Endothelial cell of umbilical vein (primary cell): ENCODE data around the gene TAF4B. TPM values are rescaled to one million over a fixed set of nuclear protein-coding genes. Genes with fewer than 3 reads are reported as not detected.

ENCODE experiments used
- BruUV-seq: library from RNA; stranded (reverse); fragments of 400-500 nt; replicated peaks from 2 replicates; lab custom pipeline; 2021; lab: Mats Ljungman, UMichigan
- CTCF ChIA-PET: fragments of 300-600, 350-600 bp; sonication (Branson Sonifier 250); formaldehyde crosslinking; loops from one replicate; lab custom pipeline; 2021; ENCODE audit warnings: antibody characterized with exemption, inconsistent platforms; lab: Charles Lee
- POLR2A ChIA-PET: fragments of 300-600, 350-600 bp; sonication (Branson Sonifier 250); formaldehyde crosslinking; loops from one replicate; lab custom pipeline; 2021; ENCODE audit warnings: antibody characterized with exemption, inconsistent platforms; lab: Charles Lee
- DNase-seq: peaks from one replicate; pipeline ENCODE4 v3.0.0-alpha.2; 2011; ENCODE audit warnings: low read depth, low spot score
- FAIRE-seq: peaks from 2 replicates; lab custom pipeline; 2011; peaks lifted over from hg19 to GRCh38; lab: Jason Lieb, UNC
- H2AFZ ChIP-seq: 2 replicates; pipeline ENCODE4 v1.6.0; 2012; ENCODE audit warnings: low read depth, low read length, control low read depth, inconsistent platforms
- H3K27ac ChIP-seq: 2 replicates; pipeline ENCODE4 v1.5.1; 2011; ENCODE audit warnings: low read depth, mild to moderate bottlenecking, control low read depth, low read length, moderate library complexity; ENCODE audit not compliant: insufficient read depth
- H3K27me3 ChIP-seq, 2 experiments: 2 replicates each; pipeline versions ENCODE4 v1.6.0 to v1.6.1; 2011; ENCODE audit warnings: low read length in 2 of 2, mixed read lengths in 1 of 2; ENCODE audit not compliant: control insufficient read depth in 2 of 2, insufficient read depth in 2 of 2
- H3K36me3 ChIP-seq, 2 experiments: 2 replicates in 1 of 2; 3 replicates in 1 of 2; pipeline ENCODE4 v1.5.1; 2011; ENCODE audit warnings: low read length in 2 of 2, mild to moderate bottlenecking in 1 of 2, moderate library complexity in 1 of 2; ENCODE audit not compliant: control insufficient read depth in 2 of 2, insufficient read depth in 2 of 2; ENCODE audit errors: extremely low read depth in 1 of 2
- H3K4me1 ChIP-seq: 3 replicates; pipeline ENCODE4 v1.5.1; 2011; ENCODE audit warnings: mild to moderate bottlenecking, low read length; ENCODE audit not compliant: control insufficient read depth, insufficient read depth; ENCODE audit errors: extremely low read depth
- H3K4me2 ChIP-seq: 2 replicates; pipeline ENCODE4 v1.6.1; 2011; ENCODE audit warnings: low read length, control low read depth, mixed read lengths; ENCODE audit not compliant: insufficient read depth
- H3K4me3 ChIP-seq, 3 experiments: fragments of 200-600 bp in 1 of 3; sonication (generic), shearing (Covaris generic) in 1 of 3; replicated peaks in 1 of 3; 2 replicates each; pipeline ENCODE4 v1.5.1; 2011 to 2016; ENCODE audit warnings: control low read depth in 3 of 3, low read length in 3 of 3, mild to moderate bottlenecking in 2 of 3, inconsistent platforms in 1 of 3, low read depth in 1 of 3, moderate library complexity in 1 of 3; ENCODE audit not compliant: insufficient read depth in 1 of 3
- H3K79me2 ChIP-seq: 2 replicates; pipeline ENCODE4 v1.6.0; 2012; ENCODE audit warnings: low read length, inconsistent platforms; ENCODE audit not compliant: control insufficient read depth, insufficient read depth
- H3K9ac ChIP-seq: replicated peaks from 2 replicates; pipeline ENCODE3; 2011; ENCODE audit warnings: low read length, control low read depth; ENCODE audit not compliant: insufficient read depth; ENCODE audit errors: extremely low read depth
- H3K9me1 ChIP-seq: replicated peaks from 3 replicates; pipeline ENCODE4 v1.6.0; 2011; ENCODE audit warnings: mild to moderate bottlenecking, low read length; ENCODE audit not compliant: control insufficient read depth, insufficient read depth; ENCODE audit errors: extremely low read depth
- H3K9me3 ChIP-seq: replicated peaks from 2 replicates; pipeline ENCODE4 v1.5.1; 2012; ENCODE audit warnings: low read length, inconsistent platforms; ENCODE audit not compliant: control insufficient read depth, insufficient read depth
- H4K20me1 ChIP-seq: replicated peaks from 2 replicates; pipeline ENCODE3; 2011; ENCODE audit warnings: mild to moderate bottlenecking, low read length; ENCODE audit not compliant: control insufficient read depth, insufficient read depth; ENCODE audit errors: extremely low read depth
- CTCF ChIP-seq, 2 donors: IDR thresholded peaks; 1 replicate in 1 of 2; 2 replicates in 1 of 2; pipeline ENCODE4 v1.5.1; 2011; ENCODE audit warnings: low read length in 2 of 2, mild to moderate bottlenecking in 2 of 2, moderate library complexity in 2 of 2, control low read depth in 1 of 2, inconsistent platforms in 1 of 2, low read depth in 1 of 2; ENCODE audit not compliant: insufficient read depth in 1 of 2; ENCODE audit errors: extremely low read depth in 1 of 2
- EZH2 ChIP-seq: IDR thresholded peaks from 2 replicates; pipeline ENCODE4 v1.6.1; 2012; ENCODE audit warnings: borderline replicate concordance, low read depth, mild to moderate bottlenecking, moderate library complexity, low read length, inconsistent platforms; ENCODE audit not compliant: severe bottlenecking
- FOS ChIP-seq: IDR thresholded peaks from 2 replicates; pipeline ENCODE4 v1.6.1; 2011; ENCODE audit warnings: mild to moderate bottlenecking, low read length, moderate library complexity, borderline replicate concordance; ENCODE audit not compliant: insufficient read depth
- GATA2 ChIP-seq: IDR thresholded peaks from 2 replicates; pipeline ENCODE4 v1.7.0; 2011; ENCODE audit warnings: low read depth, mild to moderate bottlenecking, moderate library complexity, mixed read lengths, low read length; ENCODE audit not compliant: insufficient read length, insufficient read depth
- JUN ChIP-seq: IDR thresholded peaks from 2 replicates; pipeline ENCODE4 v1.6.1; 2011; ENCODE audit warnings: borderline replicate concordance, low read depth; ENCODE audit not compliant: insufficient read length, insufficient read depth
- MYC ChIP-seq: IDR thresholded peaks from one replicate; pipeline ENCODE4 v1.6.1; 2011; ENCODE audit warnings: mild to moderate bottlenecking, low read depth, low read length
- POLR2A ChIP-seq: IDR thresholded peaks from 2 replicates; pipeline ENCODE4 v1.6.1; 2012; ENCODE audit warnings: low read depth, mild to moderate bottlenecking, control low read depth, low read length
- POLR2AphosphoS5 ChIP-seq: IDR thresholded peaks from 2 replicates; pipeline ENCODE4 v1.6.1; 2012; ENCODE audit warnings: low read depth, mild to moderate bottlenecking, control low read depth, low read length, moderate library complexity; ENCODE audit not compliant: insufficient read depth
- dilution Hi-C: fragments of 300-500 bp; cut with MboI; formaldehyde crosslinking; loops from one replicate; pipeline ENCODE4 v1.15.0; 2019; ENCODE audit warnings: low sequenced_read_pairs; ENCODE audit not compliant: extremely low pct_ligation_motif_present
- intact Hi-C: fragments of 100-400 bp; cut with micrococcal nuclease; formaldehyde crosslinking; loops from one replicate; pipeline ENCODE4 v1.10.0; 2022
- polyA plus RNA-seq, 4 experiments: library from polyadenylated mRNA; depleted of rRNA in 3 of 4; stranded (reverse) in 3 of 4; unstranded in 1 of 4; fragments of >200 nt; gene quantifications; 2 replicates each; pipeline versions ENCODE4 v1.2.1 to v1.2.3, GENCODE V29; 2011 to 2012; ENCODE audit warnings: missing spikeins in 1 of 4
- total RNA-seq: library from RNA; stranded (reverse); gene quantifications from 2 replicates; pipeline ENCODE4 v1.2.3, GENCODE V29; 2021
- TF ChIP-seq, protein P1 (sequence below): IDR thresholded peaks from 2 replicates; pipeline ENCODE4 v1.6.1; 2011; ENCODE audit not compliant: insufficient read depth, insufficient read length

TAF4B gene
- total and polyA plus RNA-seq, 2 donors (not counting 3 experiments of a cell fraction or from before 2014, with no cell fraction given): 0.47 to 2.0 TPM

GRCh38 chr18:26414901-26415440 is 188.7 kb downstream of the TAF4B start:
- Histone ChIP-seq H3K9me3 (no peaks in the 10 kb centered on the region), H3K9me1 (no peaks in the 10 kb centered on the region), H3K27ac (no peak overlapping the region), H3K4me2 (no peak overlapping the region), H3K79me2 (no peaks in the 10 kb centered on the region), H3K4me1 (no peaks in the 10 kb centered on the region), H2AFZ (no peak overlapping the region), H4K20me1 (no peaks in the 10 kb centered on the region), H3K4me3 (no peak overlapping the region), H3K27me3 (no peaks in the 10 kb centered on the region), H3K36me3 (no peaks in the 10 kb centered on the region), H3K9ac (no peak overlapping the region)
- no TSS peak for BruUV-seq
- no peak for DNase-seq
- no peak for FAIRE-seq
- dilution Hi-C loops (no loop called here), intact Hi-C loops (no loop called here)
- CTCF ChIA-PET: no interaction called here
- TF ChIP-seq FOS (no peak), GATA2 (no peak), POLR2AphosphoS5 (no peak), CTCF (IDR thresholded peaks at IDR 0.05; ENCODE audit: extremely low read depth in 1 of 2, insufficient read depth in 1 of 2, low read depth in 1 of 2, low read length in 2 of 2) (no peak), POLR2A (no peak), EZH2 (no peak), MYC (no peak), JUN (no peak)
- TF ChIP-seq, protein P1, sequence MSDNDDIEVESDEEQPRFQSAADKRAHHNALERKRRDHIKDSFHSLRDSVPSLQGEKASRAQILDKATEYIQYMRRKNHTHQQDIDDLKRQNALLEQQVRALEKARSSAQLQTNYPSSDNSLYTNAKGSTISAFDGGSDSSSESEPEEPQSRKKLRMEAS: no peak
- POLR2A ChIA-PET: no interaction called here
